Midbrain (tissue), 1 donor: Measurements from ENCODE around the gene GADD45A.
"Not testable (repeated sequence)": the region's sequence is repeated elsewhere in the genome, so short reads cannot be mapped to it uniquely, and the experiment has no call there.

Source experiments
- DNase-seq: peaks from one replicate; lab custom pipeline; 2025; lab: John Stamatoyannopoulos, UW

Gene GADD45A

GRCh38 chr1:67721650-67722291, 36.8 kb downstream of the GADD45A start:
- DNase-seq: no peak

DNA sequence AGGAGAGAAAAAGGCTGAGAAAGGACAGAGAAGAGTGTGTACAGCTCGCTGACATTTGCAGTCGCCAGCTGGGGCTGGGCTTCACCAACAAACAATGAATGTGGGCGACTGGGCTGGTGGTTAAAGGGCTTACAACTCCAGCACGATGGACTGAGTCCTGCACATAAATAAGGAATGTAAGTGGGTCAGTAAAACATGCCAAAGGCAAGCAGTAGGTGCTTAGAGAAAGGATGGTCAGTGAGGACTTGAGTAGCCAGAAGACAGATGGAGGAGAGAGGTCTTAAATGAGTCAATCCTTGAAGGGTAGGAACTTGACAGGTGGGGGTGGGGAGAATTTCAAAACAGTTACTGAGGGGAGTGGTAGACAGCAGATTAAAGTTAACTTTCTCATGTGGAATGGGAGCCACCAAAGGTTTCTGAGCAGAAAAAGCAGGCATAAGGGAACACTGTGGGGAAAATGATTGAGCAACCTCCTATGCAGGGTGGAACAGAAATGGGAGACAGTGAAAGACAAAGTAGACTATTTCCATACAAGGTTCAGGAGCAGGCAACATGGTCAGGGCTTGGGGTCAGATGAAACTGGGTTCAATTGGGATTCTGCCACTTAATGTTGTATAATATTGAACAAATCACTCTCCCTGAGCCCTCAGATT, 37.4 kb downstream of the GADD45A start:
- DNase-seq: peak; percentile 5

- no peak for DNase-seq
Measured at GRCh38 chr1:67723126-67723525, 38.1 kb downstream of the GADD45A start.

DNA sequence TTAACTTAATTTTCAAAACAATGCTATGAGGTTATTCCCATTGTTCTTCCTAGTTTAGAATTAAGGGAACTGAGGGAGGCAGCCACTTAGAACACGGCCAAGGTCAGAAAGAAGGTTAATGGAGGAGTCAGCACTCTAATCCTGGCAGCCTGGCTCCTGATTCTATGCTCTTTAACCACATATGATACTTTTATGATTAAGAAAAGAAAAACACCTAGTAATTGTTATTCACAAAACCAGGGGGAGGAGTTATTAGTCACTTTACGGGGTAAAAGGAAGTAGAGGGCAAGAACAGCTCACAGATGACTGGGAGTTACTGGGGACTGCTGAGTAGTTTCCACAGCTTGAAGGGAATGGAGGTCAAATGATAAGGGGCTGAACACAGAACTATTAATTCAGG, 38.6 kb downstream of the GADD45A start:
- DNase-seq: no peak

DNA sequence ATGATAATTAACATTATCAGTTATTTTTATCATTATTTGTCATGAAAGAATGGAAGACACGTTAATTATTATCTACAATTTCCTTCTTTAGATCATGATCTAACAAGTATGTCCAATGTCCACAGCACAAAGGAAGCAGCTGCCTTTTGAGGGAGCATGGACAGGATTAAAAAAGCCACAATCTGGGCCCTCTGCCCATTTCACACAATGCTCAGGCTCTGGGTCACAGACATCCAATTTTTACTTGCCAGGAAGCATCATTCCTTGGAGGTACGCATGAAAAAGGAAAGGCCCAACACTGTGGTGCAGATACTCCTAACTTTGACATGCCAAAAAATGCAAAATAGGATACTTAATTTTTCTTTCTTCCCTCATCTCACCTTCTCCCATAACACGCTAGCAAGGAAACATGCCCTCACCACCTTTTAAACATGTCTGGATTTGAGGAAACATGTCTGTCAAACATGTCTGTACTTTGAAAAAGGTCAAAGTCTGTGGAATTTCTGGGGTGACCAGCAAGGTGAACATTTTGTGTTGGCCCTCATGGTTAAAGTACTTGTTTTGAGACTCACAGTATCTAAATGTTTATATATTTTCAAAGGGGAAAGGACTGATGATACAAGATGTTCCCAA, 40.0 kb downstream of the GADD45A start:
- DNase-seq: peak; percentile 34

GRCh38 chr1:67726224-67726623, 41.2 kb downstream of the GADD45A start:
- DNase-seq: no peak

DNA sequence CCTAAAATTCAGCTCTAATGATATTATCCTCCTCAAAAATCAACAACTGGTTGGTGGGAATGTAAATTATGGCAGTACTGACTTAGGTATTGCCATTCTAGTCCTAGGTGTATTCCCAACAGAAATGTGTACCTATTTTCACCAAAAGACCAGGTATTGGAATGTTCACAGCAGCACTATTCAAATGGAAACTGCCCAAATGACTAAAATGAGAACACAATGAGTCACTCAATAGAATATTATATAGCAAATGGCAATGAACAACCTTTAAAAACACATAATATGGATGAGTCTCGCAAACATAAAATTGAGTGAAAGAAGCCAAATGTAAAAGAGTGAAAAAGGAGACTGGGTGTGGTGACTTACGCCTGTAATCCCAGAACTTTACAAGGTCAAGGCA, 44.9 kb downstream of the GADD45A start:
- DNase-seq: no peak

DNA sequence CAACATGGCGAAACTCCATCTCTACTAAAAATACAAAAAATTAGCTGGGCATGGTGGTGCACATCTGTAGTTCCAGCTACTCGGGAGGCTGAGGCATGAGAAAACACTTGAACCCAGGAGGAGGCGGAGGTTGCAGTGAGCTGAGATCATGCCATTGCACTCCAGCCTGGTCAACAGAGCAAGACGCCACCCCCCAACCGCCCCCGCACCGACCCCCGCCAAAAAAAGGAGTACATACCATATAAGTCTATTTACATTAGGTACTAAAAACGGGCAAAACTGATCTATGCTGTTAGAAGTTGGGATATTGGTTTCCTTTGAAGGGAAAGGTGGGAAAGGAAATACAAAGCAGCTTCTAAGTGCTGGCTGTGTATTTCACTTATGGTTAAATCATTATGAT, 45.3 kb downstream of the GADD45A start:
- not testable (repeated sequence) for DNase-seq

DNA sequence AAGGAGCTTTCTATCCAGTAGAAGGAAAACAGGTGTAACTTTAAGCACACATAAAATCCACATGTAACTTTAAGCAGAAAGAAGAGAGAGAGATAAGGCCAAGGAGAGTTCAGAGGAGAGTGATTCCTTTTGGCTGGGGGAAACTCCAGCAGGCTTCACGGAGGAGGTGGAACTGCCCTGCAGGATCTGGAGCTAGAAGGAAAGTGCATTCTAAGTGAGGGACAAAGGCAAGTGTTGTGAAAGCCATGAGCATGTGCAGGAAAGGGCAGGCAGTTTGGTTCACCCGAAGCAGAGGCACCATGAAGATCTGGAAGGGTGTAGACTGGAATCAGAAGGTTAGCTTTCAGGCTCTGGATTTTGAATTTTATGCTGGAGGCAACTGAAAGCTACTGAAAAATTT, 46.3 kb downstream of the GADD45A start:
- DNase-seq: no peak

- DNase-seq: no peak
Measured at GRCh38 chr1:67732750-67733151, 47.8 kb downstream of the GADD45A start.

DNA sequence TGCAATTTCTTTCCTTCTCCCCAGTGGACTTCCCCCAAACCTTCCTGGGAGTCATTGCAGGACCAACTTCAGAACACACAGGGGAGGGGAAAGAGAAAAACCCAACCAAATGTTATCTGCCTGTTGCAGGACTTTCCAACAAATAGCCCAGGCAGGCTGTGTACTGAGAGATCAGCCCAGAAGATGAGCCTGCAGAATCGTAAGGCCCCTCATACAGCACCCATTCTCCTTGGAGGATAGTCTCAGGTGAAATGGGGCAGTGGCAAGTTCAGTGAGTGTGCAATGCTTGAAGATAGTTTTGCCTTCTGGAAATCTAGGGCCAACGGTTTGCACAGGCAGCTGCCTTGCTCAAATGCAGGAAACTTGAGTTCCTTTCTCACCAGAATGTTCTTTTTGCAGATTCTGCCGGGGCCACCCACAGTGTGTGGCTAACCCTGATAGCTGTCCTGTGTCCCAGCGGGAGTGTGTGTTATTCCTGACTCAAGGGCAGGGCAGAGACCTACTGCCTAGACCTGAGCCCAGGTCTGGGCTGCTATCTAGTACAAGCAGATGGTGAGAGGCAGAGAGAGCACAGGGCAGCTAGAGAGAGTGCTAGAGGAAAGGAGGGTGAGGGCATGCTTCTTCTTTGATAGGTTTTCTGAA, 48.8 kb downstream of the GADD45A start:
- DNase-seq: no peak

DNA sequence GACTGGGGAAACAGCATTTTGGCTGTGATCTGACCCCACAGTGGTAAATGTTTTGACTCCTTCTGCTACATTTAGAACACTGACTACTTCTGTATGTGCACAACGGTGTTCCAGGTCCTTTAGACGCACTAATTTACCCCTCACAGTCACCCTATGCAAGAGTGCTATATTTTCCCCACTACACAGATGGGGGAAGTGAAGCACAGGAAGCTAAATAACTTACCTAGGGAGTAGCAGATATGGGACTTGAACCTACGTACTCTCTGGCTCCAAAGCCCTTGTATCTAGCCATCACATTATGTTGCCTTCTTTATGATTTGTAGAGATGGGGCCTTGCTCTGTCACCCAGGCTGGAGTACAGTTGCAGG, 49.3 kb downstream of the GADD45A start:
- no peak for DNase-seq

DNA sequence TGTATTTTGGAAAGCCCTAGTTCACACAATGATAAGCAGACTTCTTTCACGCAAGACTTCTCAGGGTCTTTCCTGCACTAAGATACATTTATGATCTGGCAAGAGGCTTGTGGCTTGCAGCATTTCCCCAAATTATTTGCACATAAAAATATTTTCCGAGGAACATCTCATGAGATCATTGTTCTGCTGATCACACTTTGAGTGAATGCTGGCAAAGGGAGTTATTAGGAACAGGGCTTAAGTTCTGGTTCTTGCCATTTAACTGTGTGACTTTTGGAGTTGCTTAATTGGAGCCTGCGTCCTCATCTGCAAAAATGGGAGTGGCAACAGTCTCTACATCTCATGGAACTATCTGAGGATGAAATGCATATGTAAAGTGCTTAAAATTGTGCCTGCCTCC, 50.2 kb downstream of the GADD45A start:
- DNase-seq: no peak

GRCh38 chr1:67735806-67736627, 51.0 kb downstream of the GADD45A start:
- DNase-seq: peak; percentile 20

- DNase-seq: no peak
Measured at GRCh38 chr1:67736750-67737149, 51.7 kb downstream of the GADD45A start.

DNA sequence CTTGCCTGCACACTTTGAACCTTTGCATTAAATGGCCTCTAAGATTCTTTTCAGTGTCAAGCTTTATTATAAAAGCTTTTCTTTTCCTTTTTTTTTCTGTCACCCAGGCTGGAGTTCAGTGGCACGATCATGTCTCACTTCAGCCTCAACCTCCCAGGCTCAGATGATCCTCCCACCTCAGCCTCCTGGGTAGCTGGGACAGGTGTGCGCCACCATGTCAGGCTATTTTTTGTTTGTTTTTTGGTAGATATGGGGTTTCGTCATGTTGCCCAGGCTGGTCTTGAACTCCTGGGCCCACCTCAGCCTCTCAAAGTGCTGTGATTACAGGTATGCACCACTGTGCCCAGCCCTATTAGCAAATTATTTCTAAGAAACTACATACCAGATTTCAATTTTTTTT, 52.9 kb downstream of the GADD45A start:
- no peak for DNase-seq
